ENCODE data around the gene ZDHHC14. TPM values are rescaled to one million over a fixed set of nuclear protein-coding genes. Genes with fewer than 3 reads are reported as not detected.
"Not testable (repeated sequence)": the region's sequence is repeated elsewhere in the genome, so short reads cannot be mapped to it uniquely, and the experiment has no call there.

ZDHHC14 gene
- total RNA-seq, 1 experiment from 2014 or later: 3.2 TPM

DNA sequence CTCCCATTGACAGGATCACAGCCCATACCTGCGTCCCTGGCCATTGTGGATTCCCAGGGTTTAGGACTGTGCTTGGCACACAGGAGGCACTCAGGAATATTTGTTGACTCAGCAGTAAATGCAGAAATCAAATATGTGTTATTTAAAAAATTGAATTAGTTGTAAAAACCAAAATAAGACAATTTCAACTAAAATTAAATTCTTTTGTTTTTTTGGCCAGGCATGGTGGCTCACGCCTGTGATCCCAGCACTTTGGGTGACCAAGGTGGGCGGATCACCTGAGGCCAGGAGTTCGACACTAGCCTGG, 85.3 kb downstream of the ZDHHC14 start:
- no peak for DNase-seq (ENCODE audit: unreplicated experiment)
- Mint-ChIP-seq H3K27me3 (ENCODE audit: insufficient read depth, unreplicated experiment) (no peaks in the 10 kb centered on the region), H3K4me1 (ENCODE audit: insufficient read depth, unreplicated experiment) (peaks cover 13% of the 10 kb centered on the region), H3K4me3 (ENCODE audit: unreplicated experiment) (no peak overlapping the region), H3K9me3 (ENCODE audit: unreplicated experiment) (no peaks in the 10 kb centered on the region), H3K27ac (ENCODE audit: low read depth, unreplicated experiment) (no peak overlapping the region), H3K36me3 (ENCODE audit: insufficient read depth, unreplicated experiment) (peaks cover 6% of the 10 kb centered on the region)
- TF ChIP-seq, protein P1, sequence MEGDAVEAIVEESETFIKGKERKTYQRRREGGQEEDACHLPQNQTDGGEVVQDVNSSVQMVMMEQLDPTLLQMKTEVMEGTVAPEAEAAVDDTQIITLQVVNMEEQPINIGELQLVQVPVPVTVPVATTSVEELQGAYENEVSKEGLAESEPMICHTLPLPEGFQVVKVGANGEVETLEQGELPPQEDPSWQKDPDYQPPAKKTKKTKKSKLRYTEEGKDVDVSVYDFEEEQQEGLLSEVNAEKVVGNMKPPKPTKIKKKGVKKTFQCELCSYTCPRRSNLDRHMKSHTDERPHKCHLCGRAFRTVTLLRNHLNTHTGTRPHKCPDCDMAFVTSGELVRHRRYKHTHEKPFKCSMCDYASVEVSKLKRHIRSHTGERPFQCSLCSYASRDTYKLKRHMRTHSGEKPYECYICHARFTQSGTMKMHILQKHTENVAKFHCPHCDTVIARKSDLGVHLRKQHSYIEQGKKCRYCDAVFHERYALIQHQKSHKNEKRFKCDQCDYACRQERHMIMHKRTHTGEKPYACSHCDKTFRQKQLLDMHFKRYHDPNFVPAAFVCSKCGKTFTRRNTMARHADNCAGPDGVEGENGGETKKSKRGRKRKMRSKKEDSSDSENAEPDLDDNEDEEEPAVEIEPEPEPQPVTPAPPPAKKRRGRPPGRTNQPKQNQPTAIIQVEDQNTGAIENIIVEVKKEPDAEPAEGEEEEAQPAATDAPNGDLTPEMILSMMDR (IDR thresholded peaks at IDR 0.05; ENCODE audit: unreplicated experiment): no peak
- intact Hi-C loops (cut with micrococcal nuclease): no loop called here
- BruUV-seq (replicated peaks): no TSS peak
- ChIA-PET CTCF (interaction anchor here (0.5 kb wide), 1 partner anchor 60 kb away, joined by 4 read pairs; no protein-coding TSS in a partner anchor), POLR2A (interaction anchor here (0.6 kb wide), 1 partner anchor 66 kb away, joined by 3 read pairs; no protein-coding TSS in a partner anchor)

DNA sequence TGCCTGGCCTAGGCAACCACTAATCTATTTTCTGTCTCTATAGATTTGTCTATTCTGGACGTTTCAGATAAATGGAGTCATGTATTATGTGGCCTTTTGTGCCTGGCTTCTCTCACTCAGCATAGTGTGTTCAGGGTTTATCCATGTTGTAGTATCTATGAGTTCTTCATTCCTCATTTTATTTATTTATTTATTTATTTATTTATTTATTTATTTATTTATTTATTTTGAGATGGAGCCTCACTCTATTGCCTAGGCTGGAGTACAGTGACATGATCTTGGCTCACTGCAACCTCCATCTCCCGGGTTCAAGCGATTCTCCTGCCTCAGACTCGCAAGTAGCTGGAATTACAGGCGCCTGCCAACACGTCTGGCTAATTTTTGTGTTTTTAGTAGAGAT, 86.3 kb downstream of the ZDHHC14 start:
- POLR2A ChIA-PET: interaction anchor here (0.7 kb wide), 1 partner anchor 478 kb away, joined by 4 read pairs; no protein-coding TSS in a partner anchor
- H3K4me3 Mint-ChIP-seq (ENCODE audit: unreplicated experiment); H3K27ac Mint-ChIP-seq (ENCODE audit: low read depth, unreplicated experiment); CTCF ChIA-PET; H3K9me3 Mint-ChIP-seq (ENCODE audit: unreplicated experiment); H3K27me3 Mint-ChIP-seq (ENCODE audit: insufficient read depth, unreplicated experiment); H3K36me3 Mint-ChIP-seq (ENCODE audit: insufficient read depth, unreplicated experiment); intact Hi-C loops (cut with micrococcal nuclease); DNase-seq (ENCODE audit: unreplicated experiment); BruUV-seq (replicated peaks): not testable (repeated sequence)
- H3K4me1 Mint-ChIP-seq (ENCODE audit: insufficient read depth, unreplicated experiment): peaks cover 13% of the 10 kb centered on the region

DNA sequence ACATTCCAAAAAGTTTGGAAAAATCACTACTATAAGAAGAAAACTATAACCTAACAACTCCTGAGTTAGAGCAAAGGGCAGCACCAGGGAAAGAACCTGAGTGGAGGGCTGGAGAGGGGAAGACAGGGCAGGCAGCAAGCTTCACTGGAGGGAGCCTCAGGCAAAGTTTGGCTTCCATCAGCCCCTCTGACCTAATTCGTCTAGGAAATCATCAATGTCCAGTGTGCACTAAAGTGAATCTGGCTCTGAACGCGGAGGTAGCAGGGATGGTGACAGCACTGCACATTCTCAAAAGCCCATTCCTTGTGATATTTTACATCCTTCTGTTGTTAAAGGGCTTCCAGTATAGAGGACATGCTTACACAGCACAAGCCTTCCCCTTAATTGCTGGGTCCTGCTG, 87.1 kb downstream of the ZDHHC14 start:
- intact Hi-C loops (cut with micrococcal nuclease): no loop called here
- no peaks in the 10 kb centered on the region for H3K9me3 Mint-ChIP-seq (ENCODE audit: unreplicated experiment)
- H3K27me3 Mint-ChIP-seq (ENCODE audit: insufficient read depth, unreplicated experiment): no peaks in the 10 kb centered on the region
- ChIA-PET CTCF (no interaction called here), POLR2A (no interaction called here)
- no TSS peak for BruUV-seq (replicated peaks)
- H3K4me3 Mint-ChIP-seq (ENCODE audit: unreplicated experiment): no peak overlapping the region
- peaks cover 6% of the 10 kb centered on the region for H3K36me3 Mint-ChIP-seq (ENCODE audit: insufficient read depth, unreplicated experiment)
- TF ChIP-seq, protein P1 (IDR thresholded peaks at IDR 0.05; ENCODE audit: unreplicated experiment): no peak
- no peak overlapping the region for H3K27ac Mint-ChIP-seq (ENCODE audit: low read depth, unreplicated experiment)
- H3K4me1 Mint-ChIP-seq (ENCODE audit: insufficient read depth, unreplicated experiment): peaks cover 13% of the 10 kb centered on the region
- no peak for DNase-seq (ENCODE audit: unreplicated experiment)

DNA sequence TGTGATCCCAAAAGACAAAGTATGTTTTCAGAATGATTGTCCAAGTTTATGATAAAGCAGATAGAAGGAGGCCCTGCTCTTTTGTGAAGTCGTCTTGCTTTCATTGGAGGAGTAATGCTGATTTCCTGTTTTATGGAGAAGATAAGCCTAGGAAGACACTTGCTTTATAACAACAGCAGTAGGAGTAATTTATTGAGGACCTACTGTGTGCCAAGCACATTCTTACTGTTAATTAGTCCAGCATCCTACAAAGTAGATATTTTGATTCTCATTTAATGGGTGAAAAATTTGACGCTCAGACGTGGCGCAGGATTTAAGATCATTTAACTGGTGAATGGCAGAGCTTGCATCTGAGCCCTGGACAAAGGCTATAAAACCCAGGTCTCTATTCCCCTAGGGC, 87.6 kb downstream of the ZDHHC14 start:
- POLR2A ChIA-PET: no interaction called here
- Mint-ChIP-seq H3K4me1 (ENCODE audit: insufficient read depth, unreplicated experiment) (peaks cover 13% of the 10 kb centered on the region), H3K27me3 (ENCODE audit: insufficient read depth, unreplicated experiment) (no peaks in the 10 kb centered on the region), H3K27ac (ENCODE audit: low read depth, unreplicated experiment) (no peak overlapping the region), H3K36me3 (ENCODE audit: insufficient read depth, unreplicated experiment) (peaks cover 6% of the 10 kb centered on the region), H3K9me3 (ENCODE audit: unreplicated experiment) (no peaks in the 10 kb centered on the region), H3K4me3 (ENCODE audit: unreplicated experiment) (no peak overlapping the region)
- no TSS peak for BruUV-seq (replicated peaks)
- intact Hi-C loops (cut with micrococcal nuclease): no loop called here
- TF ChIP-seq, protein P1 (IDR thresholded peaks at IDR 0.05; ENCODE audit: unreplicated experiment): no peak
- CTCF ChIA-PET: no interaction called here
- no peak for DNase-seq (ENCODE audit: unreplicated experiment)

DNA sequence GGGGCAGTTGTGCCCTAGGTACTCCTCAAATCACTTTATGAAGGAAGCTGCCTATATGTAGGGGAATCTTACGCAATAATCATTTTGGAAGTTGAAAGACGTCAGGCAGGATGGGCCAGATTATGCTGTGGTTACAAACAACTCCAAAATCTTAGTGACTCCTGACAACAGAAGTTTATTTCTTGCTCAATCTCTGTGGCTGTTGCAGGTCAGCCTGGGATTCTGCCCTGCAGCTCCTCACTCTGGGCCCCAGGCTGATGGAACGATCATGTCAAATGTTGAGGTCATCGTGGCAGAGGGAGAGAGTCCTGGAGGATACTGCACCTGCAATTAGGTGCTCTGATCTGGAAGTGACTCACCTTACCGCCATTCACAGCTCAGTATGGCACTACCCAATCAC, 88.4 kb downstream of the ZDHHC14 start:
- Mint-ChIP-seq H3K27ac (ENCODE audit: low read depth, unreplicated experiment) (no peak overlapping the region), H3K4me3 (ENCODE audit: unreplicated experiment) (no peak overlapping the region), H3K4me1 (ENCODE audit: insufficient read depth, unreplicated experiment) (peaks cover 13% of the 10 kb centered on the region), H3K9me3 (ENCODE audit: unreplicated experiment) (no peaks in the 10 kb centered on the region), H3K36me3 (ENCODE audit: insufficient read depth, unreplicated experiment) (peaks cover 6% of the 10 kb centered on the region), H3K27me3 (ENCODE audit: insufficient read depth, unreplicated experiment) (no peaks in the 10 kb centered on the region)
- DNase-seq (ENCODE audit: unreplicated experiment): peak; percentile 52
- ChIA-PET POLR2A (interaction anchor here (0.8 kb wide), 1 partner anchor 147 kb away, joined by 3 read pairs; no protein-coding TSS in a partner anchor), CTCF (no interaction called here)
- BruUV-seq (replicated peaks): no TSS peak
- intact Hi-C loops (cut with micrococcal nuclease): no loop called here
- TF ChIP-seq, protein P1 (IDR thresholded peaks at IDR 0.05; ENCODE audit: unreplicated experiment): no peak

All from MCF 10A (cell line).